GM18861 (cell line): Measurements from ENCODE around the gene VPS35L.
"Not testable (repeated sequence)": the region's sequence is repeated elsewhere in the genome, so short reads cannot be mapped to it uniquely, and the experiment has no call there.

Experiments used
- ATAC-seq: cut with Tn5 transposase; IDR thresholded peaks from one replicate; pipeline ENCODE4 v1.9.1; 2021; ENCODE audit not compliant: unreplicated experiment

VPS35L gene

GRCh38 chr16:19532601-19533000 lies 22.9 kb upstream of the VPS35L start:
- ATAC-seq = no peak

- no peak for ATAC-seq
Observed at GRCh38 chr16:19540241-19540970, 15.1 kb upstream of the VPS35L start.

GRCh38 chr16:19542138-19542821 lies 13.2 kb upstream of the VPS35L start:
- ATAC-seq = no peak

GRCh38 chr16:19543278-19543996 lies 12.1 kb upstream of the VPS35L start:
- not testable (repeated sequence) for ATAC-seq

- no peak for ATAC-seq
Observed at GRCh38 chr16:19548144-19548543, 7.4 kb upstream of the VPS35L start.

- ATAC-seq = no peak
Observed at GRCh38 chr16:19549673-19550072, 5.8 kb upstream of the VPS35L start.

GRCh38 chr16:19555938-19556771 lies 652 bp downstream of the VPS35L start:
- ATAC-seq = no peak

- no peak for ATAC-seq
Observed at GRCh38 chr16:19559242-19559910, 3.9 kb downstream of the VPS35L start.

GRCh38 chr16:19560078-19560477 lies 4.6 kb downstream of the VPS35L start:
- ATAC-seq = no peak

GRCh38 chr16:19563377-19563776 lies 7.9 kb downstream of the VPS35L start:
- ATAC-seq = no peak

- ATAC-seq = no peak
Observed at GRCh38 chr16:19566362-19566761, 10.9 kb downstream of the VPS35L start.

GRCh38 chr16:19567560-19567959 lies 12.1 kb downstream of the VPS35L start:
- ATAC-seq = no peak

- ATAC-seq = no peak
Observed at GRCh38 chr16:19573997-19574396, 18.5 kb downstream of the VPS35L start.

GRCh38 chr16:19574615-19575014 lies 19.1 kb downstream of the VPS35L start:
- no peak for ATAC-seq

GRCh38 chr16:19578378-19578971 lies 23.0 kb downstream of the VPS35L start:
- no peak for ATAC-seq

- no peak for ATAC-seq
Observed at GRCh38 chr16:19582050-19582831, 26.7 kb downstream of the VPS35L start.

GRCh38 chr16:19583665-19584300 lies 28.3 kb downstream of the VPS35L start:
- ATAC-seq = no peak

GRCh38 chr16:19588661-19589060 lies 33.2 kb downstream of the VPS35L start:
- no peak for ATAC-seq

- no peak for ATAC-seq
Observed at GRCh38 chr16:19589106-19589505, 33.6 kb downstream of the VPS35L start.
